ENCODE measurements around the gene PPP2R2D.
"Not testable (repeated sequence)": the region's sequence is repeated elsewhere in the genome, so short reads cannot be mapped to it uniquely, and the experiment has no call there.

Gene PPP2R2D

GRCh38 chr10:131982185-131982756 is 81.5 kb downstream of the PPP2R2D start:
- TF ChIP-seq, protein P1, sequence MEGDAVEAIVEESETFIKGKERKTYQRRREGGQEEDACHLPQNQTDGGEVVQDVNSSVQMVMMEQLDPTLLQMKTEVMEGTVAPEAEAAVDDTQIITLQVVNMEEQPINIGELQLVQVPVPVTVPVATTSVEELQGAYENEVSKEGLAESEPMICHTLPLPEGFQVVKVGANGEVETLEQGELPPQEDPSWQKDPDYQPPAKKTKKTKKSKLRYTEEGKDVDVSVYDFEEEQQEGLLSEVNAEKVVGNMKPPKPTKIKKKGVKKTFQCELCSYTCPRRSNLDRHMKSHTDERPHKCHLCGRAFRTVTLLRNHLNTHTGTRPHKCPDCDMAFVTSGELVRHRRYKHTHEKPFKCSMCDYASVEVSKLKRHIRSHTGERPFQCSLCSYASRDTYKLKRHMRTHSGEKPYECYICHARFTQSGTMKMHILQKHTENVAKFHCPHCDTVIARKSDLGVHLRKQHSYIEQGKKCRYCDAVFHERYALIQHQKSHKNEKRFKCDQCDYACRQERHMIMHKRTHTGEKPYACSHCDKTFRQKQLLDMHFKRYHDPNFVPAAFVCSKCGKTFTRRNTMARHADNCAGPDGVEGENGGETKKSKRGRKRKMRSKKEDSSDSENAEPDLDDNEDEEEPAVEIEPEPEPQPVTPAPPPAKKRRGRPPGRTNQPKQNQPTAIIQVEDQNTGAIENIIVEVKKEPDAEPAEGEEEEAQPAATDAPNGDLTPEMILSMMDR (IDR thresholded peaks at IDR 0.05; ENCODE audit: insufficient read depth, low read depth, low read length, missing control alignments), result no peak
- peak overlapping the region; percentile 53 for H3K4me3 ChIP-seq (ENCODE audit: low read depth, low read length)
- DNase-seq (ENCODE audit: low read depth), result no peak

DNA sequence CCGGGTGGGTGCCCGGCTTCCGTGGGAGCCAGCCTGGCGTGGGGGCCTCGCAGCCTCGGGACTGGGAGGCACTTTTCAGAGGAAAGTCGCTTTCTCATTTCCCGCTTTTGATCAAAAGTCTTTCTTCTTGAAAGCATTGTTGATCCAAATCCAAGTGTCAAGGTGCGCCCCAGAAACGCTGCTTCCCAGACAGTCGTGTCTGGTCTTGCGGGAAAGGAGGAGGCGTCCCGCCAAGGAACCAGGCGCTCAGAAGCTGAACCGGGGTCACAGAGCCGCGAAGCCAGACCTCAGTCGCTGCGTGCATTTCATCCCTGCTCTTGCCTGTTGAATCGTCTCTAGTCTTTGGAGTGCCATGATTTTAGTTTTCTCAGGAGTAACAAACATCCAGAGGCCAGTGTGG is 82.0 kb downstream of the PPP2R2D start:
- DNase-seq (ENCODE audit: low read depth), result no peak
- peak overlapping the region; percentile 53 for H3K4me3 ChIP-seq (ENCODE audit: low read depth, low read length)
- TF ChIP-seq, protein P1 (IDR thresholded peaks at IDR 0.05; ENCODE audit: insufficient read depth, low read depth, low read length, missing control alignments), result no peak

DNA sequence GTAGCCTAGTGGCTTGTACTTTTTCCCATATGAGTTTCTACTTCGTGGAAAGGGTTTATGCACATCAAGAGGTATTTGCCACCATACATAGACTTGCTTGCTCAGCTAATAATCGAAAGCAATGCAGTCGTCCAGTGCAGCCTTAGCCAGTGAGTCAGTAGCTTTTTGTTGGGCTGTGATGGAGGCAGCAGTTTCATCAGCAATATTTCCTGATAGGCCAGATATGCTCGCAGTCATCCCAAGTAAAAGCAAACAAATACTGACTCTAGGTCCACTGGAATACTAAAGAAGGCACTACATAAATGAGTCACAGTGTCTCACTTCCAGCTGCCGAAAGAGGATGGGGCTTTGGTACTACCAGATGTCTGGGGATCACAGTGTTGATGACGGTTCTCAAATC is 83.0 kb downstream of the PPP2R2D start:
- TF ChIP-seq, protein P1 (IDR thresholded peaks at IDR 0.05; ENCODE audit: insufficient read depth, low read depth, low read length, missing control alignments), result no peak
- no peak for DNase-seq (ENCODE audit: low read depth)
- H3K4me3 ChIP-seq (ENCODE audit: low read depth, low read length), result no peak overlapping the region

- DNase-seq (ENCODE audit: low read depth), result not testable (repeated sequence)
These were observed 86.0 kb downstream of the PPP2R2D start for GRCh38 chr10:131986851-131987250.

GRCh38 chr10:131987301-131987700 is 86.5 kb downstream of the PPP2R2D start:
- DNase-seq (ENCODE audit: low read depth); H3K4me3 ChIP-seq (ENCODE audit: low read depth, low read length): not testable (repeated sequence)

More at GRCh38 chr10:131986851-131987250, 86.0 kb downstream of the PPP2R2D start:
- H3K4me3 ChIP-seq (ENCODE audit: low read depth, low read length), result not testable (repeated sequence)

- not testable (repeated sequence) for H3K4me3 ChIP-seq (ENCODE audit: low read depth, low read length); DNase-seq (ENCODE audit: low read depth)
These were observed 87.0 kb downstream of the PPP2R2D start for GRCh38 chr10:131987786-131988185.

- TF ChIP-seq, protein P1 (IDR thresholded peaks at IDR 0.05; ENCODE audit: insufficient read depth, low read depth, low read length, missing control alignments), result no peak
- H3K4me3 ChIP-seq (ENCODE audit: low read depth, low read length), result no peak overlapping the region
- no peak for DNase-seq (ENCODE audit: low read depth)
These were observed 90.9 kb downstream of the PPP2R2D start for GRCh38 chr10:131991726-131992125.

DNA sequence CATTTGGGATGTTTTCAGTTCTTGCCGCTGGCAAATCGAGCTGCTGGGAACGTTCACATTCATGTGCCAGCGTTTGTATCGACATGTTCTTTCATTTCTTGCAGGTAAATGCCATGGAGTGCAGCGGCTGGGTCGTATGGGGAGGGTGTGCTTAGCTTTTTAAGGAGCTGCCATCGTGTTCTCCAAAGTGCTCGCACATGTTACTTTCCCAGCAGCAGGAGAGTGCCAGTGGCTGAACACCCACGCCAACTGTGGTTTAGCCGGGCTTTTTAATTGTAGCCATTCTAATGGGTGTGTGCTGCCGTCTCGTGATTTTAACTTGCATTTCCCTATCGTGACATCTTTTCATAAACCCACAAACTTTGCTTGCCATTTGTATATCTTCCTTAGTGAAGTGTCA is 92.5 kb downstream of the PPP2R2D start:
- TF ChIP-seq, protein P1 (IDR thresholded peaks at IDR 0.05; ENCODE audit: insufficient read depth, low read depth, low read length, missing control alignments), result no peak
- no peak for DNase-seq (ENCODE audit: low read depth)
- H3K4me3 ChIP-seq (ENCODE audit: low read depth, low read length), result no peak overlapping the region

DNA sequence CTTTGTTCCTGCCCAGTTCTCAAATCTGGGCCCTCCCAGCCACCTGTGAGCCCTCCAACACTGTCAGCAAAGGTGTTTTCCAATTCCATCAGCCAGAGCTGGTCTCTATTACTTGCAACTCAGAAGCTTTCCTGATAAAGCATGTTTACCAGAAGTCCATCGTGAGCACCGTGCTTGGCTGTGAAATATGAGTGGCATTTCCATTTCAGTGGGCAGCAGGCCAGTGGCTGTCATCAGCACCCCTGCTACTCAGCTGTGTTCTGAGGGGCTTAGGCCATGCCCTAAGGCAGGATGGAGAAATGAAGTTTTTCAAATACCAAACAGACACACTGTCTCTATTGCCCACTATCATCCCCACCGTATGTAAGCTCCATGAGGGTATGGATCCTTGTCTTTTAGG is 93.6 kb downstream of the PPP2R2D start:
- DNase-seq (ENCODE audit: low read depth), result no peak
- no peak overlapping the region for H3K4me3 ChIP-seq (ENCODE audit: low read depth, low read length)
- TF ChIP-seq, protein P1 (IDR thresholded peaks at IDR 0.05; ENCODE audit: insufficient read depth, low read depth, low read length, missing control alignments), result no peak

All from GM12865 (cell line).